Hepatocyte (in vitro differentiated cells): Measurements from ENCODE around the gene MN1. TPM values are rescaled to one million over a fixed set of nuclear protein-coding genes. Genes with fewer than 3 reads are reported as not detected.

Experiments
- DNase-seq: peaks from one replicate; pipeline ENCODE4 v3.0.0-alpha.2; 2016; ENCODE audit warnings: low spot score
- H2AFZ ChIP-seq: fragments of 200-600 bp; sonication (generic); 2 replicates; pipeline ENCODE4 v1.6.0; 2016; ENCODE audit warnings: antibody characterized with exemption, mild to moderate bottlenecking
- H3K27ac ChIP-seq: fragments of 200-600 bp; sonication (generic); 2 replicates; pipeline ENCODE4 v1.5.1; 2016; ENCODE audit warnings: mild to moderate bottlenecking
- H3K27me3 ChIP-seq: fragments of 200-600 bp; sonication (generic); 2 replicates; pipeline ENCODE4 v1.6.1; 2016
- H3K36me3 ChIP-seq: fragments of 200-600 bp; sonication (generic); replicated peaks from 2 replicates; pipeline ENCODE4 v1.5.1; 2016; ENCODE audit warnings: low read depth; ENCODE audit not compliant: insufficient read depth
- H3K4me1 ChIP-seq: fragments of 200-600 bp; sonication (generic); 2 replicates; pipeline ENCODE4 v1.5.1; 2016; ENCODE audit warnings: mild to moderate bottlenecking, moderate library complexity; ENCODE audit not compliant: insufficient read depth
- H3K4me2 ChIP-seq: fragments of 200-600 bp; sonication (generic); 2 replicates; pipeline ENCODE4 v1.6.0; 2016
- H3K4me3 ChIP-seq: fragments of 200-600 bp; sonication (generic); 2 replicates; pipeline ENCODE4 v1.5.1; 2016; ENCODE audit warnings: mild to moderate bottlenecking
- H3K79me2 ChIP-seq: fragments of 200-600 bp; sonication (generic); 2 replicates; pipeline ENCODE4 v1.6.0; 2017; ENCODE audit warnings: mild to moderate bottlenecking
- H3K9me2 ChIP-seq: fragments of 200-600 bp; sonication (generic); replicated peaks from 2 replicates; pipeline ENCODE4 v1.6.0; 2017; ENCODE audit warnings: mild to moderate bottlenecking; ENCODE audit not compliant: insufficient read depth
- H3K9me3 ChIP-seq: fragments of 200-600 bp; sonication (generic); 2 replicates; pipeline ENCODE4 v1.5.1; 2016; ENCODE audit warnings: low read depth, mild to moderate bottlenecking
- H4K20me1 ChIP-seq: fragments of 200-600 bp; sonication (generic); 2 replicates; pipeline ENCODE4 v1.6.0; 2016; ENCODE audit warnings: mild to moderate bottlenecking; ENCODE audit not compliant: insufficient read depth, poor library complexity, severe bottlenecking
- CTCF ChIP-seq: fragments of 200-600 bp; sonication (generic); IDR thresholded peaks from 2 replicates; pipeline ENCODE4 v1.5.1; 2016; ENCODE audit warnings: antibody characterized with exemption, mild to moderate bottlenecking; ENCODE audit not compliant: poor library complexity
- EZH2 ChIP-seq: fragments of 200-600 bp; sonication (generic); IDR thresholded peaks from 2 replicates; pipeline ENCODE4 v1.6.1; 2016; ENCODE audit warnings: antibody characterized with exemption, mild to moderate bottlenecking, borderline replicate concordance
- EZH2phosphoT487 ChIP-seq: fragments of 200-600 bp; sonication (generic); IDR thresholded peaks from one replicate; pipeline ENCODE4 v1.6.1; 2018; ENCODE audit warnings: antibody characterized with exemption, mild to moderate bottlenecking, low read depth, moderate library complexity; ENCODE audit not compliant: unreplicated experiment, severe bottlenecking
- WGBS: methylation state at CpG from one replicate; pipeline ENCODE4 v1.1.6; 2016; ENCODE audit warnings: low lambda C conversion rate; ENCODE audit errors: missing lambda C conversion rate; 5-methylcytosine and 5-hydroxymethylcytosine counted together
- polyA plus RNA-seq: library from polyadenylated mRNA; unstranded; fragments of >200 nt; fragmentation: Nextera tagmentation; extraction: Ambion mirVana; gene quantifications from 2 replicates; pipeline ENCODE4 v1.2.1, GENCODE V29; 2016
- total RNA-seq: library from RNA; depleted of rRNA; stranded (reverse); fragments of >200 nt; gene quantifications from 2 replicates; pipeline ENCODE4 v1.2.3, GENCODE V29; 2014

Gene MN1
- total and polyA plus RNA-seq, 2 experiments from 2014 or later, result 2.3 to 4.4 TPM

- H3K9me3 ChIP-seq, result no peaks in the 10 kb centered on the region
These were observed 102.1 kb downstream of the MN1 start for GRCh38 chr22:27699383-27700019.

GRCh38 chr22:27698813-27699212 lies 102.7 kb downstream of the MN1 start:
- no peaks in the 10 kb centered on the region for H3K4me1 ChIP-seq
- DNase-seq, result no peak
- WGBS, result 88% methylated on average over 5 of the region's 5 CpGs
- no peaks in the 10 kb centered on the region for H3K9me2 ChIP-seq
- no peak for TF ChIP-seq EZH2
- no peak for TF ChIP-seq CTCF
- no peak for TF ChIP-seq EZH2phosphoT487
- no peaks in the 10 kb centered on the region for H3K9me3 ChIP-seq
- H3K27me3 ChIP-seq, result no peaks in the 10 kb centered on the region
- no peaks in the 10 kb centered on the region for H4K20me1 ChIP-seq
- no peaks in the 10 kb centered on the region for H3K36me3 ChIP-seq
- no peaks in the 10 kb centered on the region for H3K79me2 ChIP-seq
- H3K4me3 ChIP-seq, result no peak overlapping the region
- no peak overlapping the region for H3K4me2 ChIP-seq
- H3K27ac ChIP-seq, result no peak overlapping the region
- no peak overlapping the region for H2AFZ ChIP-seq

More at GRCh38 chr22:27699383-27700019, 102.1 kb downstream of the MN1 start:
- no peak for TF ChIP-seq EZH2phosphoT487
- TF ChIP-seq CTCF, result no peak
- no peak for TF ChIP-seq EZH2
- Histone ChIP-seq H3K9me2 (no peaks in the 10 kb centered on the region), H2AFZ (no peak overlapping the region), H3K4me1 (no peaks in the 10 kb centered on the region), H3K36me3 (no peaks in the 10 kb centered on the region), H3K27me3 (no peaks in the 10 kb centered on the region), H3K4me3 (no peak overlapping the region), H3K27ac (no peak overlapping the region), H3K4me2 (no peak overlapping the region), H3K79me2 (no peaks in the 10 kb centered on the region), H4K20me1 (no peaks in the 10 kb centered on the region)
- 82% methylated on average over 10 of the region's 10 CpGs for WGBS
- DNase-seq, result no peak

Other genes starting within 250 kb of the MN1 start
- 28.2 and 38.7 TPM in 2 replicates for gene PITPNB, start 117.5 kb upstream of the MN1 start, total RNA-seq
- 49.3 and 65.3 TPM in 2 replicates for gene PITPNB, start 117.5 kb upstream of the MN1 start, polyA plus RNA-seq